Activated CD4-positive, CD25-positive, alpha-beta regulatory T cell treated with anti-CD3 and anti-CD28 coated beads, Interleukin-2, amount 50 U/mL, for 24 hours (primary cell): ENCODE data around the gene PTCH2.
"Not testable (repeated sequence)": the region's sequence is repeated elsewhere in the genome, so short reads cannot be mapped to it uniquely, and the experiment has no call there.

ENCODE experiments used
- ATAC-seq, 2 donors: fragments of 150-1000 bp; cut with Tn5 transposase; one replicate each; pipeline ENCODE4 v1.10.0; 2021; ENCODE audit warnings: mild to moderate bottlenecking in 1 of 2, moderate library complexity in 1 of 2

PTCH2 gene

GRCh38 chr1:44842486-44842861 is 579 bp downstream of the PTCH2 start:
- no peak for ATAC-seq

- ATAC-seq: no peak
Measured at GRCh38 chr1:44839576-44839975, 3.5 kb downstream of the PTCH2 start.

GRCh38 chr1:44838294-44838693 is 4.8 kb downstream of the PTCH2 start:
- not testable (repeated sequence) for ATAC-seq

- peak; percentile 95 to 97 for ATAC-seq
Measured at GRCh38 chr1:44835738-44836675, 7.0 kb downstream of the PTCH2 start.

GRCh38 chr1:44834328-44834727 is 8.7 kb downstream of the PTCH2 start:
- no peak for ATAC-seq

GRCh38 chr1:44832056-44832705 is 10.9 kb downstream of the PTCH2 start:
- no peak for ATAC-seq

- ATAC-seq: no peak
Measured at GRCh38 chr1:44831516-44831915, 11.5 kb downstream of the PTCH2 start.

- ATAC-seq: no peak
Measured at GRCh38 chr1:44830900-44831304, 12.2 kb downstream of the PTCH2 start.

- no peak for ATAC-seq
Measured at GRCh38 chr1:44829506-44830384, 13.3 kb downstream of the PTCH2 start.

GRCh38 chr1:44828841-44829440 is 14.1 kb downstream of the PTCH2 start:
- ATAC-seq: no peak

GRCh38 chr1:44828003-44828651 is 14.9 kb downstream of the PTCH2 start:
- ATAC-seq: no peak

- ATAC-seq: no peak
Measured at GRCh38 chr1:44827197-44828002, 15.7 kb downstream of the PTCH2 start.

GRCh38 chr1:44826375-44827196 is 16.5 kb downstream of the PTCH2 start:
- no peak for ATAC-seq

- ATAC-seq: not testable (repeated sequence)
Measured at GRCh38 chr1:44824392-44824791, 18.7 kb downstream of the PTCH2 start.

GRCh38 chr1:44822981-44823451 is 20.0 kb downstream of the PTCH2 start:
- no peak for ATAC-seq

- no peak for ATAC-seq
Measured at GRCh38 chr1:44822131-44822701, 20.8 kb downstream of the PTCH2 start.

GRCh38 chr1:44821240-44821715 is 21.8 kb downstream of the PTCH2 start:
- ATAC-seq: no peak

- peak in 1 of 2 donors; percentile 2 for ATAC-seq
Measured at GRCh38 chr1:44820328-44821239, 22.5 kb downstream of the PTCH2 start.
